K562 (cell line): ENCODE measurements around the gene ADSS2. TPM values are rescaled to one million over a fixed set of nuclear protein-coding genes. Genes with fewer than 3 reads are reported as not detected.
A peak's percentile ranks its signal among the peaks of the same experiment; 100 is the strongest.

ENCODE experiments used
- HNRNPL ChIP-seq: fragments of 200-400 bp; formaldehyde crosslinking; IDR thresholded peaks from 2 replicates; pipeline ENCODE4 v1.6.1; 2017; ENCODE audit warnings: low read depth, mild to moderate bottlenecking, low read length
- NFE2 ChIP-seq: IDR thresholded peaks from 2 replicates; pipeline ENCODE4 v1.6.1; 2014; ENCODE audit warnings: antibody characterized with exemption, low read depth
- RBBP5 ChIP-seq: fragments of 200-600 bp; sonication (generic); IDR thresholded peaks from 2 replicates; pipeline ENCODE4 v1.6.1; 2012; ENCODE audit warnings: borderline replicate concordance, mild to moderate bottlenecking, low read length, control low read depth, inconsistent platforms; ENCODE audit not compliant: insufficient read depth, poor library complexity, severe bottlenecking
- RFX5 ChIP-seq: IDR thresholded peaks from 2 replicates; pipeline ENCODE4 v1.6.1; 2011; ENCODE audit warnings: low read depth, mild to moderate bottlenecking, improper control_type of control experiment, low read length
- TAF1 ChIP-seq: IDR thresholded peaks from 2 replicates; pipeline ENCODE4 v1.6.1; 2011; ENCODE audit warnings: mild to moderate bottlenecking, low read length, moderate library complexity; ENCODE audit not compliant: insufficient read depth, control insufficient read depth, severe bottlenecking; ENCODE audit errors: extremely low read depth
- ZNF134 ChIP-seq: fragments of 250-450 bp; sonication (Bioruptor Pico); conservative IDR thresholded peaks from 2 replicates; pipeline ENCODE4 v1.4.0; 2020
- ZNF165 ChIP-seq: fragments of 250-450 bp; sonication (Bioruptor Pico); IDR thresholded peaks from 2 replicates; pipeline ENCODE4 v1.4.0; 2020; ENCODE audit warnings: borderline replicate concordance
- polyA plus RNA-seq, 8 experiments: library from polyadenylated mRNA; depleted of rRNA in 4 of 8; stranded (reverse) in 5 of 8; unstranded in 3 of 8; fragments of >200 nt; fragmentation: Nextera tagmentation in 2 of 8; fragmentation: Illumina TruSeq in 1 of 8; extraction: Ambion mirVana in 2 of 8; extraction: Trizol in 1 of 8; gene quantifications; 2 replicates each; pipeline versions ENCODE4 v1.2.1 to v1.2.3, GENCODE V29; 2011 to 2014; ENCODE audit warnings: inconsistent platforms in 1 of 8, missing spikeins in 1 of 8
- total RNA-seq, 7 experiments: library from RNA; depleted of rRNA in 6 of 7; stranded (reverse); fragments of >200 nt in 6 of 7; fragmentation: Illumina TruSeq in 2 of 7; extraction: Trizol in 2 of 7; gene quantifications; 2 replicates each; pipeline versions ENCODE4 v1.2.1 to v1.2.3, GENCODE V29; 2011 to 2021; ENCODE audit warnings: low replicate concordance in 1 of 7
- TF ChIP-seq, protein P1 (sequence below): fragments of 450-650 bp; formaldehyde crosslinking; IDR thresholded peaks from 2 replicates; pipeline ENCODE4 v1.4.0; 2020; ENCODE audit warnings: mild to moderate bottlenecking, moderate library complexity
- TF ChIP-seq, protein P2 (sequence below), 2 experiments: fragments of 450-650 bp in 1 of 2; sonication (generic) in 1 of 2; formaldehyde crosslinking in 1 of 2; IDR thresholded peaks in 1 of 2; conservative IDR thresholded peaks in 1 of 2; 2 replicates each; pipeline versions ENCODE4 v1.6.1 to v1.8.1; 2016 to 2023; ENCODE audit warnings: mild to moderate bottlenecking in 2 of 2, moderate library complexity in 2 of 2, inconsistent platforms in 1 of 2, missing genetic modification reagents in 1 of 2
- TF ChIP-seq, protein P3 (sequence below), 3 experiments: fragments of 200-800 bp in 1 of 3; sonication (Bioruptor generic) in 1 of 3; sonication (generic) in 1 of 3; formaldehyde crosslinking in 1 of 3; IDR thresholded peaks; 2 replicates each; pipeline versions ENCODE4 v1.6.1 to v1.8.0; 2016 to 2022; ENCODE audit warnings: mild to moderate bottlenecking in 2 of 3, missing compliant biosample characterization in 2 of 3, missing genetic modification characterization in 2 of 3, missing genetic modification reagents in 1 of 3
- TF ChIP-seq, protein P4 (sequence below), 2 experiments: fragments of 450-650 bp; formaldehyde crosslinking in 1 of 2; IDR thresholded peaks; 2 replicates each; pipeline versions ENCODE4 v1.4.0 to v1.6.1; 2014 to 2020; ENCODE audit warnings: mild to moderate bottlenecking in 2 of 2, borderline replicate concordance in 1 of 2, low read depth in 1 of 2

The ADSS2 gene
- total and polyA plus RNA-seq, 9 of the 15 experiments (the other 6 are each of a cell fraction or from before 2014, with no cell fraction given), result 8.8 to 63.8 (median 59.4) TPM

DNA sequence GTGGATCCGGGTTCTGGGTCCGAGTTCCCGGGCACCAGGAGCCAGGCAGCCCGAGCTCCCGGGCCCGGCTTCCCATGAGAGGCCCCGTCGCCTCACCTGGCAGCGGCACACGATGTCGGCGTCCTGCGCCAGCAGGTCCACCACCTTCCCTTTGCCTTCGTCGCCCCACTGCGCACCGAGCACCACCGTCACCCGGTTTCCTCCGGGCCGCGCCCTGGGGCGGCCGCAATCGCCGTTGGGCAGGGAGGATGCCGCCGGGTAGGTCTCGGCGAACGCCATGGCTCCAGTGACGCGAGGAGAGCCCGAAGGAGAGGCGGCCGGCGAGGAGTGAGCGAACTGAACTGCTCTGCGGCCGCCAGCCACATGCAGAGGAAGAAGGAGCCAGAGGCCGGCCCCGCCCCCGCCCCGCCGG, at the start of gene ADSS2 (continued):
- TF ChIP-seq, protein P1, sequence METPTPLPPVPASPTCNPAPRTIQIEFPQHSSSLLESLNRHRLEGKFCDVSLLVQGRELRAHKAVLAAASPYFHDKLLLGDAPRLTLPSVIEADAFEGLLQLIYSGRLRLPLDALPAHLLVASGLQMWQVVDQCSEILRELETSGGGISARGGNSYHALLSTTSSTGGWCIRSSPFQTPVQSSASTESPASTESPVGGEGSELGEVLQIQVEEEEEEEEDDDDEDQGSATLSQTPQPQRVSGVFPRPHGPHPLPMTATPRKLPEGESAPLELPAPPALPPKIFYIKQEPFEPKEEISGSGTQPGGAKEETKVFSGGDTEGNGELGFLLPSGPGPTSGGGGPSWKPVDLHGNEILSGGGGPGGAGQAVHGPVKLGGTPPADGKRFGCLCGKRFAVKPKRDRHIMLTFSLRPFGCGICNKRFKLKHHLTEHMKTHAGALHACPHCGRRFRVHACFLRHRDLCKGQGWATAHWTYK, result no peak
- TF ChIP-seq TAF1 (peak; percentile 87), RBBP5 (peak; percentile 88), NFE2 (no peak), ZNF134 (CRISPR knock-in tag) (no peak), HNRNPL (no peak), ZNF165 (CRISPR knock-in tag) (no peak), RFX5 (no peak)
- TF ChIP-seq, protein P2, sequence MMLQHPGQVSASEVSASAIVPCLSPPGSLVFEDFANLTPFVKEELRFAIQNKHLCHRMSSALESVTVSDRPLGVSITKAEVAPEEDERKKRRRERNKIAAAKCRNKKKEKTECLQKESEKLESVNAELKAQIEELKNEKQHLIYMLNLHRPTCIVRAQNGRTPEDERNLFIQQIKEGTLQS (IDR thresholded peaks at IDR 0.05), result no peak
- TF ChIP-seq, protein P2 (CRISPR knock-in tag; conservative IDR thresholded peaks at IDR 0.05), result no peak
- TF ChIP-seq, protein P3, sequence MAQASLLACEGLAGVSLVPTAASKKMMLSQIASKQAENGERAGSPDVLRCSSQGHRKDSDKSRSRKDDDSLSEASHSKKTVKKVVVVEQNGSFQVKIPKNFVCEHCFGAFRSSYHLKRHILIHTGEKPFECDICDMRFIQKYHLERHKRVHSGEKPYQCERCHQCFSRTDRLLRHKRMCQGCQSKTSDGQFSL (CRISPR knock-in tag; IDR thresholded peaks at IDR 0.05), result no peak
- TF ChIP-seq, protein P3 (tag; IDR thresholded peaks at IDR 0.05), result no peak
- TF ChIP-seq, protein P4, sequence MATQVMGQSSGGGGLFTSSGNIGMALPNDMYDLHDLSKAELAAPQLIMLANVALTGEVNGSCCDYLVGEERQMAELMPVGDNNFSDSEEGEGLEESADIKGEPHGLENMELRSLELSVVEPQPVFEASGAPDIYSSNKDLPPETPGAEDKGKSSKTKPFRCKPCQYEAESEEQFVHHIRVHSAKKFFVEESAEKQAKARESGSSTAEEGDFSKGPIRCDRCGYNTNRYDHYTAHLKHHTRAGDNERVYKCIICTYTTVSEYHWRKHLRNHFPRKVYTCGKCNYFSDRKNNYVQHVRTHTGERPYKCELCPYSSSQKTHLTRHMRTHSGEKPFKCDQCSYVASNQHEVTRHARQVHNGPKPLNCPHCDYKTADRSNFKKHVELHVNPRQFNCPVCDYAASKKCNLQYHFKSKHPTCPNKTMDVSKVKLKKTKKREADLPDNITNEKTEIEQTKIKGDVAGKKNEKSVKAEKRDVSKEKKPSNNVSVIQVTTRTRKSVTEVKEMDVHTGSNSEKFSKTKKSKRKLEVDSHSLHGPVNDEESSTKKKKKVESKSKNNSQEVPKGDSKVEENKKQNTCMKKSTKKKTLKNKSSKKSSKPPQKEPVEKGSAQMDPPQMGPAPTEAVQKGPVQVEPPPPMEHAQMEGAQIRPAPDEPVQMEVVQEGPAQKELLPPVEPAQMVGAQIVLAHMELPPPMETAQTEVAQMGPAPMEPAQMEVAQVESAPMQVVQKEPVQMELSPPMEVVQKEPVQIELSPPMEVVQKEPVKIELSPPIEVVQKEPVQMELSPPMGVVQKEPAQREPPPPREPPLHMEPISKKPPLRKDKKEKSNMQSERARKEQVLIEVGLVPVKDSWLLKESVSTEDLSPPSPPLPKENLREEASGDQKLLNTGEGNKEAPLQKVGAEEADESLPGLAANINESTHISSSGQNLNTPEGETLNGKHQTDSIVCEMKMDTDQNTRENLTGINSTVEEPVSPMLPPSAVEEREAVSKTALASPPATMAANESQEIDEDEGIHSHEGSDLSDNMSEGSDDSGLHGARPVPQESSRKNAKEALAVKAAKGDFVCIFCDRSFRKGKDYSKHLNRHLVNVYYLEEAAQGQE (IDR thresholded peaks at IDR 0.05; ENCODE audit: borderline replicate concordance), result no peak
- TF ChIP-seq, protein P4 (CRISPR knock-in tag; IDR thresholded peaks at IDR 0.05; ENCODE audit: low read depth), result no peak
- TF ChIP-seq, all 486 proteins: peak for 71
